Cardiac fibroblast (primary cell): ENCODE data around the gene DNAH7.
"Not testable (repeated sequence)": the region's sequence is repeated elsewhere in the genome, so short reads cannot be mapped to it uniquely, and the experiment has no call there.

Source experiments
- DNase-seq, 2 donors: peaks; one replicate each; pipeline versions ENCODE4 v3.0.0 to v3.0.0-alpha.2; 2010; ENCODE audit warnings: low read depth in 2 of 2
- H3K4me3 ChIP-seq, 2 donors: replicated peaks in 1 of 2; 1 replicate in 1 of 2; 2 replicates in 1 of 2; pipeline ENCODE4 v1.5.1; 2011; ENCODE audit warnings: low read depth in 2 of 2, low read length in 2 of 2, mild to moderate bottlenecking in 2 of 2, moderate library complexity in 1 of 2
- CTCF ChIP-seq: IDR thresholded peaks from one replicate; pipeline ENCODE4 v1.5.1; 2011; ENCODE audit warnings: low read depth, mild to moderate bottlenecking, low read length, inconsistent platforms

The DNAH7 gene

GRCh38 chr2:195945056-195945455 lies 123.6 kb downstream of the DNAH7 start:
- H3K4me3 ChIP-seq, result no peak overlapping the region
- TF ChIP-seq CTCF, result no peak
- DNase-seq, result no peak

GRCh38 chr2:195937176-195937575 lies 131.5 kb downstream of the DNAH7 start:
- TF ChIP-seq CTCF, result no peak
- DNase-seq, result no peak
- no peak overlapping the region for H3K4me3 ChIP-seq

- no peak for TF ChIP-seq CTCF
- no peak for DNase-seq
- no peak overlapping the region for H3K4me3 ChIP-seq
These were observed 134.2 kb downstream of the DNAH7 start for GRCh38 chr2:195934484-195934883.

- TF ChIP-seq CTCF, result no peak
- DNase-seq, result no peak
- H3K4me3 ChIP-seq, result no peak overlapping the region
These were observed 139.1 kb downstream of the DNAH7 start for GRCh38 chr2:195929531-195929930.

GRCh38 chr2:195925120-195925519 lies 143.5 kb downstream of the DNAH7 start:
- TF ChIP-seq CTCF, result no peak
- no peak overlapping the region for H3K4me3 ChIP-seq
- DNase-seq, result no peak

- no peak overlapping the region for H3K4me3 ChIP-seq
- DNase-seq, result no peak
- TF ChIP-seq CTCF, result no peak
These were observed 144.7 kb downstream of the DNAH7 start for GRCh38 chr2:195923889-195924288.

- H3K4me3 ChIP-seq, result not testable (repeated sequence)
These were observed 151.5 kb downstream of the DNAH7 start for GRCh38 chr2:195917021-195917600.

More at GRCh38 chr2:195917021-195917600, 151.5 kb downstream of the DNAH7 start:
- DNase-seq, result not testable (repeated sequence)
